GM19193 (cell line): ENCODE data around the gene MYO1D.

Experiments used
- POLR2A ChIP-seq: IDR thresholded peaks from 4 replicates; pipeline ENCODE4 v1.6.1; 2011; ENCODE audit not compliant: insufficient read depth, insufficient read length; ENCODE audit errors: extremely low read depth

MYO1D gene

GRCh38 chr17:32659419-32659842 lies 217.5 kb downstream of the MYO1D start:
- TF ChIP-seq POLR2A, result no peak

GRCh38 chr17:32658470-32659418 lies 218.2 kb downstream of the MYO1D start:
- TF ChIP-seq POLR2A, result no peak

GRCh38 chr17:32656886-32657285 lies 220.0 kb downstream of the MYO1D start:
- TF ChIP-seq POLR2A, result no peak

- no peak for TF ChIP-seq POLR2A
These were observed 222.6 kb downstream of the MYO1D start for GRCh38 chr17:32654324-32654723.

GRCh38 chr17:32651084-32651483 lies 225.8 kb downstream of the MYO1D start:
- TF ChIP-seq POLR2A, result no peak

- TF ChIP-seq POLR2A, result no peak
These were observed 228.5 kb downstream of the MYO1D start for GRCh38 chr17:32648450-32648849.

GRCh38 chr17:32646941-32647340 lies 230.0 kb downstream of the MYO1D start:
- no peak for TF ChIP-seq POLR2A

GRCh38 chr17:32636598-32637218 lies 240.2 kb downstream of the MYO1D start:
- no peak for TF ChIP-seq POLR2A

- no peak for TF ChIP-seq POLR2A
These were observed 242.8 kb downstream of the MYO1D start for GRCh38 chr17:32634167-32634566.

GRCh38 chr17:32631341-32632096 lies 245.4 kb downstream of the MYO1D start:
- TF ChIP-seq POLR2A, result no peak

- TF ChIP-seq POLR2A, result no peak
These were observed 247.2 kb downstream of the MYO1D start for GRCh38 chr17:32629563-32630190.

GRCh38 chr17:32628271-32629044 lies 248.5 kb downstream of the MYO1D start:
- no peak for TF ChIP-seq POLR2A

- no peak for TF ChIP-seq POLR2A
These were observed 249.5 kb downstream of the MYO1D start for GRCh38 chr17:32627239-32627996.
